ENCODE data around the gene NKD2. TPM values are rescaled to one million over a fixed set of nuclear protein-coding genes. Genes with fewer than 3 reads are reported as not detected.

NKD2 gene
- total RNA-seq, 5 donors from 2014 or later (not counting 1 experiment from before 2014, with no cell fraction given): 0.18 to 0.23 TPM; not detected in 3

- 91% methylated on average over 24 of the region's 29 CpGs for WGBS (ENCODE audit: insufficient coverage)
- Histone ChIP-seq H3K9me3 (no peaks in the 10 kb centered on the region), H3K4me3 (ENCODE audit: control insufficient read depth in 1 of 2, extremely low read depth in 1 of 2, low read length in 1 of 2) (no peak overlapping the region), H3K27me3 (replicated peaks in 1 of 2; ENCODE audit: control insufficient read depth in 2 of 2, extremely low read depth in 1 of 2, insufficient read depth in 2 of 2, low read length in 1 of 2) (no peaks in the 10 kb centered on the region), H3K27ac (ENCODE audit: low read length) (no peak overlapping the region), H3K36me3 (ENCODE audit: control insufficient read depth in 2 of 2, extremely low read depth in 1 of 2, insufficient read depth in 1 of 2, low read length in 1 of 2) (peaks cover 6 to 34% of the 10 kb centered on the region in 2 donors), H3K4me1 (ENCODE audit: control insufficient read depth in 1 of 2, extremely low read depth in 1 of 2, insufficient read depth in 2 of 2, low read length in 2 of 2) (no peaks in the 10 kb centered on the region)
- Mint-ChIP-seq H3K36me3 (peaks cover 12% of the 10 kb centered on the region), H3K4me1 (no peaks in the 10 kb centered on the region), H3K9me3 (peaks cover 0 to 1% (median 0%) of the 10 kb centered on the region in 3 donors), H3K4me3 (no peak overlapping the region), H3K27ac (no peak overlapping the region), H3K27me3 (no peaks in the 10 kb centered on the region)
- ATAC-seq (replicated peaks in 1 of 4) (no peak), DNase-seq (peak in 1 of 35 experiments; percentile 15)
- ChIA-PET POLR2A (no interaction called here), CTCF (no interaction called here)
Measured at GRCh38 chr5:1052641-1053390, 44.2 kb downstream of the NKD2 start.

GRCh38 chr5:1053391-1054017 lies 44.9 kb downstream of the NKD2 start:
- ChIA-PET CTCF (no interaction called here), POLR2A (no interaction called here)
- Histone ChIP-seq H3K4me1 (ENCODE audit: control insufficient read depth in 1 of 2, extremely low read depth in 1 of 2, insufficient read depth in 2 of 2, low read length in 2 of 2) (no peaks in the 10 kb centered on the region), H3K36me3 (ENCODE audit: control insufficient read depth in 2 of 2, extremely low read depth in 1 of 2, insufficient read depth in 1 of 2, low read length in 1 of 2) (peaks cover 6 to 34% of the 10 kb centered on the region in 2 donors), H3K4me3 (ENCODE audit: control insufficient read depth in 1 of 2, extremely low read depth in 1 of 2, low read length in 1 of 2) (no peak overlapping the region), H3K9me3 (no peaks in the 10 kb centered on the region), H3K27ac (ENCODE audit: low read length) (no peak overlapping the region), H3K27me3 (replicated peaks in 1 of 2; ENCODE audit: control insufficient read depth in 2 of 2, extremely low read depth in 1 of 2, insufficient read depth in 2 of 2, low read length in 1 of 2) (no peaks in the 10 kb centered on the region)
- Mint-ChIP-seq H3K27ac (no peak overlapping the region), H3K4me3 (no peak overlapping the region), H3K9me3 (no peaks in the 10 kb centered on the region), H3K4me1 (no peaks in the 10 kb centered on the region), H3K36me3 (peaks cover 12% of the 10 kb centered on the region), H3K27me3 (no peaks in the 10 kb centered on the region)
- ATAC-seq (replicated peaks in 1 of 4): no peak
- 96% methylated on average over 25 of the region's 32 CpGs for WGBS (ENCODE audit: insufficient coverage)
- DNase-seq: no peak

GRCh38 chr5:1054018-1054798 lies 45.6 kb downstream of the NKD2 start:
- DNase-seq (no peak), ATAC-seq (replicated peaks in 1 of 4) (no peak)
- 92% methylated on average over 39 of the region's 39 CpGs for WGBS (ENCODE audit: insufficient coverage)
- Mint-ChIP-seq H3K9me3 (no peaks in the 10 kb centered on the region), H3K4me3 (no peak overlapping the region), H3K27me3 (no peaks in the 10 kb centered on the region), H3K4me1 (no peaks in the 10 kb centered on the region), H3K27ac (no peak overlapping the region), H3K36me3 (peaks cover 12% of the 10 kb centered on the region)
- CTCF ChIA-PET: no interaction called here
- Histone ChIP-seq H3K36me3 (ENCODE audit: control insufficient read depth in 2 of 2, extremely low read depth in 1 of 2, insufficient read depth in 1 of 2, low read length in 1 of 2) (peaks cover 6 to 41% of the 10 kb centered on the region in 2 donors), H3K27ac (ENCODE audit: low read length) (no peak overlapping the region), H3K9me3 (no peaks in the 10 kb centered on the region), H3K4me1 (ENCODE audit: control insufficient read depth in 1 of 2, extremely low read depth in 1 of 2, insufficient read depth in 2 of 2, low read length in 2 of 2) (no peaks in the 10 kb centered on the region), H3K4me3 (ENCODE audit: control insufficient read depth in 1 of 2, extremely low read depth in 1 of 2, low read length in 1 of 2) (no peak overlapping the region), H3K27me3 (replicated peaks in 1 of 2; ENCODE audit: control insufficient read depth in 2 of 2, extremely low read depth in 1 of 2, insufficient read depth in 2 of 2, low read length in 1 of 2) (no peaks in the 10 kb centered on the region)
- POLR2A ChIA-PET: no interaction called here

- Histone ChIP-seq H3K27me3 (replicated peaks in 1 of 2; ENCODE audit: control insufficient read depth in 2 of 2, extremely low read depth in 1 of 2, insufficient read depth in 2 of 2, low read length in 1 of 2) (no peaks in the 10 kb centered on the region), H3K4me1 (ENCODE audit: control insufficient read depth in 1 of 2, extremely low read depth in 1 of 2, insufficient read depth in 2 of 2, low read length in 2 of 2) (no peaks in the 10 kb centered on the region), H3K36me3 (ENCODE audit: control insufficient read depth in 2 of 2, extremely low read depth in 1 of 2, insufficient read depth in 1 of 2, low read length in 1 of 2) (peaks cover 6 to 48% of the 10 kb centered on the region in 2 donors), H3K27ac (ENCODE audit: low read length) (no peak overlapping the region), H3K4me3 (ENCODE audit: control insufficient read depth in 1 of 2, extremely low read depth in 1 of 2, low read length in 1 of 2) (no peak overlapping the region), H3K9me3 (no peaks in the 10 kb centered on the region)
- ATAC-seq (replicated peaks in 1 of 4) (no peak), DNase-seq (no peak)
- Mint-ChIP-seq H3K4me3 (no peak overlapping the region), H3K27ac (no peak overlapping the region), H3K9me3 (no peaks in the 10 kb centered on the region), H3K27me3 (no peaks in the 10 kb centered on the region), H3K36me3 (peaks cover 12% of the 10 kb centered on the region), H3K4me1 (no peaks in the 10 kb centered on the region)
- WGBS (ENCODE audit: insufficient coverage): 91% methylated on average over 35 of the region's 39 CpGs
- ChIA-PET POLR2A (no interaction called here), CTCF (no interaction called here)
Measured at GRCh38 chr5:1054799-1055775, 46.5 kb downstream of the NKD2 start.

GRCh38 chr5:1055896-1056610 lies 47.5 kb downstream of the NKD2 start:
- POLR2A ChIA-PET: no interaction called here
- H3K27ac Mint-ChIP-seq: no peak overlapping the region
- Histone ChIP-seq H3K4me1 (ENCODE audit: control insufficient read depth in 1 of 2, extremely low read depth in 1 of 2, insufficient read depth in 2 of 2, low read length in 2 of 2) (no peaks in the 10 kb centered on the region), H3K27me3 (replicated peaks in 1 of 2; ENCODE audit: control insufficient read depth in 2 of 2, extremely low read depth in 1 of 2, insufficient read depth in 2 of 2, low read length in 1 of 2) (no peaks in the 10 kb centered on the region), H3K9me3 (no peaks in the 10 kb centered on the region), H3K4me3 (ENCODE audit: control insufficient read depth in 1 of 2, extremely low read depth in 1 of 2, low read length in 1 of 2) (no peak overlapping the region), H3K36me3 (ENCODE audit: control insufficient read depth in 2 of 2, extremely low read depth in 1 of 2, insufficient read depth in 1 of 2, low read length in 1 of 2) (peaks cover 6 to 48% of the 10 kb centered on the region in 2 donors), H3K27ac (ENCODE audit: low read length) (no peak overlapping the region)
- CTCF ChIA-PET: interaction anchor here in 1 of 2 donors (0.6 kb wide), 1 partner anchor 121 kb away, joined by 5 read pairs; no protein-coding TSS in a partner anchor
- DNase-seq (no peak), ATAC-seq (replicated peaks in 1 of 4) (no peak)
- no peaks in the 10 kb centered on the region for H3K9me3 Mint-ChIP-seq
- no peaks in the 10 kb centered on the region for H3K27me3 Mint-ChIP-seq
- no peaks in the 10 kb centered on the region for H3K4me1 Mint-ChIP-seq
- WGBS (ENCODE audit: insufficient coverage): 92% methylated on average over 31 of the region's 39 CpGs
- no peak overlapping the region for H3K4me3 Mint-ChIP-seq
- peaks cover 12% of the 10 kb centered on the region for H3K36me3 Mint-ChIP-seq

Measured in T-cell (primary cell).